PFSK-1 (cell line): ENCODE measurements around the gene NYAP2.

ENCODE experiments used
- TAF1 ChIP-seq: IDR thresholded peaks from 2 replicates; pipeline ENCODE4 v1.6.1; 2012; ENCODE audit warnings: low read length, control low read depth, borderline replicate concordance; ENCODE audit not compliant: insufficient read depth
- TF ChIP-seq, protein P1 (sequence below), 2 experiments: IDR thresholded peaks; 2 replicates each; pipeline versions ENCODE4 v1.6.1 to v1.8.0; 2011 to 2012; ENCODE audit warnings: low read depth in 2 of 2, low read length in 2 of 2, control low read depth in 1 of 2, inconsistent platforms in 1 of 2, mild to moderate bottlenecking in 1 of 2, moderate library complexity in 1 of 2; ENCODE audit not compliant: insufficient read depth in 1 of 2

DNA sequence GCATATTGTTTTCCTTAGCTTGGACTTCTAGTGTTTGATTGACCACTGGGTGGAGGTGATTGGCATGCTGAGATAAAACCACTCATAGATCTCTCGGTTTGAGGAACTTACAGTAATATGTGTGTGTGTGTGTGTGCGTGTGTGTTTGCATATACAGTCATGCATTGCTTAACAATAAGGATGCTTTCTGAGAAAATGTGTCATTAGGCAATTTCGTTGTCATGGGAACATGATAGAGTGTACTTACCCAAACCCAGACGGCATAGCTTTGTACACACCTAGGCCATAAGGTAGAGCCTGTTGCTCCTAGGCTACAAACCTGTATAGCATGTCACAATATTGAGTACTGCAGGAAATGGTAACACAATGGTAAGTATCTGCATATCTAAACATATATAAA is 167.3 kb downstream of the NYAP2 start:
- TF ChIP-seq TAF1, result no peak
- TF ChIP-seq, protein P1, sequence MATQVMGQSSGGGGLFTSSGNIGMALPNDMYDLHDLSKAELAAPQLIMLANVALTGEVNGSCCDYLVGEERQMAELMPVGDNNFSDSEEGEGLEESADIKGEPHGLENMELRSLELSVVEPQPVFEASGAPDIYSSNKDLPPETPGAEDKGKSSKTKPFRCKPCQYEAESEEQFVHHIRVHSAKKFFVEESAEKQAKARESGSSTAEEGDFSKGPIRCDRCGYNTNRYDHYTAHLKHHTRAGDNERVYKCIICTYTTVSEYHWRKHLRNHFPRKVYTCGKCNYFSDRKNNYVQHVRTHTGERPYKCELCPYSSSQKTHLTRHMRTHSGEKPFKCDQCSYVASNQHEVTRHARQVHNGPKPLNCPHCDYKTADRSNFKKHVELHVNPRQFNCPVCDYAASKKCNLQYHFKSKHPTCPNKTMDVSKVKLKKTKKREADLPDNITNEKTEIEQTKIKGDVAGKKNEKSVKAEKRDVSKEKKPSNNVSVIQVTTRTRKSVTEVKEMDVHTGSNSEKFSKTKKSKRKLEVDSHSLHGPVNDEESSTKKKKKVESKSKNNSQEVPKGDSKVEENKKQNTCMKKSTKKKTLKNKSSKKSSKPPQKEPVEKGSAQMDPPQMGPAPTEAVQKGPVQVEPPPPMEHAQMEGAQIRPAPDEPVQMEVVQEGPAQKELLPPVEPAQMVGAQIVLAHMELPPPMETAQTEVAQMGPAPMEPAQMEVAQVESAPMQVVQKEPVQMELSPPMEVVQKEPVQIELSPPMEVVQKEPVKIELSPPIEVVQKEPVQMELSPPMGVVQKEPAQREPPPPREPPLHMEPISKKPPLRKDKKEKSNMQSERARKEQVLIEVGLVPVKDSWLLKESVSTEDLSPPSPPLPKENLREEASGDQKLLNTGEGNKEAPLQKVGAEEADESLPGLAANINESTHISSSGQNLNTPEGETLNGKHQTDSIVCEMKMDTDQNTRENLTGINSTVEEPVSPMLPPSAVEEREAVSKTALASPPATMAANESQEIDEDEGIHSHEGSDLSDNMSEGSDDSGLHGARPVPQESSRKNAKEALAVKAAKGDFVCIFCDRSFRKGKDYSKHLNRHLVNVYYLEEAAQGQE (IDR thresholded peaks at IDR 0.05; ENCODE audit: insufficient read depth in 1 of 2, low read depth in 2 of 2, low read length in 2 of 2), result no peak
